GM12873 (cell line): ENCODE results near the gene RIOX2.

Source experiments
- TF ChIP-seq, protein P1 (sequence below): IDR thresholded peaks from 2 replicates; pipeline ENCODE4 v1.5.1; 2012; ENCODE audit warnings: low read depth, mild to moderate bottlenecking, moderate library complexity, low read length, control low read depth; ENCODE audit not compliant: insufficient read depth; ENCODE audit errors: missing control alignments

The RIOX2 gene

DNA sequence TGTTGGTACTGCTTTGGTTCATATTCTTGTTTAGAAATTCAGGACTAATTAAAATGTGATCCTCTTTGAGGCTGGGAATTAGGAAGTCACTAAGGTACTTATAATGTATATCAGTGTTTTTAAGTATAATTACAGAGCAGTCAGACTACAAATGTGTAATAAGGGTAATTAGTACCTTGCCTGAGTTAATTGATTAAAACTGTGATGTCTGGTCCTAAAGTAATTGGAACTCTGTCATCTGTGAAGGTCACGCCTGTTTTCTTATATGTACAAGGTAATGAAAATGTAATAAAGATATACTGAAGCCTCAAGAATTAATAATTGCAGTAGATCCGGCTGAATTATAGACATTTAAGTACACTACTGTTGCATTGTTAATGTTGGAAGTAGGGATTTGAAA lies 32.8 kb downstream of the RIOX2 start:
- TF ChIP-seq, protein P1, sequence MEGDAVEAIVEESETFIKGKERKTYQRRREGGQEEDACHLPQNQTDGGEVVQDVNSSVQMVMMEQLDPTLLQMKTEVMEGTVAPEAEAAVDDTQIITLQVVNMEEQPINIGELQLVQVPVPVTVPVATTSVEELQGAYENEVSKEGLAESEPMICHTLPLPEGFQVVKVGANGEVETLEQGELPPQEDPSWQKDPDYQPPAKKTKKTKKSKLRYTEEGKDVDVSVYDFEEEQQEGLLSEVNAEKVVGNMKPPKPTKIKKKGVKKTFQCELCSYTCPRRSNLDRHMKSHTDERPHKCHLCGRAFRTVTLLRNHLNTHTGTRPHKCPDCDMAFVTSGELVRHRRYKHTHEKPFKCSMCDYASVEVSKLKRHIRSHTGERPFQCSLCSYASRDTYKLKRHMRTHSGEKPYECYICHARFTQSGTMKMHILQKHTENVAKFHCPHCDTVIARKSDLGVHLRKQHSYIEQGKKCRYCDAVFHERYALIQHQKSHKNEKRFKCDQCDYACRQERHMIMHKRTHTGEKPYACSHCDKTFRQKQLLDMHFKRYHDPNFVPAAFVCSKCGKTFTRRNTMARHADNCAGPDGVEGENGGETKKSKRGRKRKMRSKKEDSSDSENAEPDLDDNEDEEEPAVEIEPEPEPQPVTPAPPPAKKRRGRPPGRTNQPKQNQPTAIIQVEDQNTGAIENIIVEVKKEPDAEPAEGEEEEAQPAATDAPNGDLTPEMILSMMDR = no peak

- TF ChIP-seq, protein P1 = no peak
These were observed 33.8 kb downstream of the RIOX2 start for GRCh38 chr3:97938444-97938843.

- TF ChIP-seq, protein P1 = no peak
These were observed 35.0 kb downstream of the RIOX2 start for GRCh38 chr3:97937205-97937604.

GRCh38 chr3:97935842-97936241 lies 36.4 kb downstream of the RIOX2 start:
- TF ChIP-seq, protein P1 = no peak

DNA sequence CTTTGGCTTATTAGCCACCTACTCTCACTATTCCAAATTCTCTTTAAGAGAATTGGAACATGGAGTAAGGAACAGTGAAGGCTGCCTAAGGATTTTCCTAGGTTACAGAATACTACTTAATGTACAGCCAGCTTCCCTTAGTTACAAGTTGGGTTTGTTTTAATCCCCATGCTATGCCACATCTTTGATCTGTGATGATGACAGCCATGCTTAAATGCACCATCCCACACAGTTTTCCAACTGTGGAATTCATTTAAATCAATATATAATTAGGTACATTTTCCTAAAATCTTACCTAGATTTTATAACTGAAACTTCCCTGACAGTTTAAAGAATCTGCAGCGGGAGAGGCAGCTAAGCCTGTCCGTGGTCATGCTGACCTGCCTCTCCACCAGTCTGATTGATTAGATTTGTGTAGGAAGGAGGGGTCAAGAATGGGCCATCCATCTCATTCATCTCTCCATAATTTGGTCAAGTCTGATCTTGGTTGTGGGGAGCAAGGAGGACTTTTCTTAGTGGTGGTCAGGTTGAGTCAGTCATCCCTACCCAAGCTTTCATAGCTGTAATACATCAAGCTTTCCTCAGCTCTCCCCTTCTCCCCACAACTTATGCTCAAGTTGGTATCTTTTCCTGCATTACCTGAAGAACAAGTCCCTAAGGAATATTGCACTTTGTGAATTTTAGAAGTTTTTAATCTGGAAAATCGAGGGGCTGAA lies 37.1 kb downstream of the RIOX2 start:
- TF ChIP-seq, protein P1 = no peak

- TF ChIP-seq, protein P1 = no peak
These were observed 39.8 kb downstream of the RIOX2 start for GRCh38 chr3:97932387-97932801.

GRCh38 chr3:97931218-97931617 lies 41.0 kb downstream of the RIOX2 start:
- TF ChIP-seq, protein P1 = no peak
